OCI-LY3 (cell line): ENCODE data around the gene TMEM202.

ENCODE experiments used
- H2AFZ ChIP-seq: fragments of 200-600, 300-600 bp; shearing (Covaris generic); 2 replicates; pipeline ENCODE4 v1.6.0; 2014; ENCODE audit warnings: antibody characterized with exemption, low read depth, low read length
- H3K27ac ChIP-seq: fragments of 200-600, 300-600 bp; sonication (generic); 2 replicates; pipeline ENCODE4 v1.5.1; 2014; ENCODE audit warnings: mild to moderate bottlenecking, low read length, moderate library complexity, mixed read lengths
- H3K27me3 ChIP-seq: fragments of 200-600, 300-600 bp; sonication (generic); 2 replicates; pipeline ENCODE4 v1.6.1; 2014; ENCODE audit warnings: low read depth, low read length, mixed read lengths
- H3K36me3 ChIP-seq: fragments of 200-600, 300-600 bp; sonication (generic); replicated peaks from 2 replicates; pipeline ENCODE3; 2014; ENCODE audit warnings: low read depth, low read length, mixed read lengths
- H3K4me1 ChIP-seq: fragments of 300-600, 200-600 bp; sonication (generic); 2 replicates; pipeline ENCODE4 v1.6.1; 2014; ENCODE audit warnings: low read length, mixed read lengths
- H3K4me2 ChIP-seq: fragments of 200-600, 300-600 bp; sonication (generic); 2 replicates; pipeline ENCODE4 v1.6.1; 2014; ENCODE audit warnings: low read length, mixed read lengths
- H3K4me3 ChIP-seq: fragments of 300-600, 200-600 bp; sonication (generic); 2 replicates; pipeline ENCODE4 v1.5.1; 2014; ENCODE audit warnings: antibody characterized with exemption, mild to moderate bottlenecking, low read length, moderate library complexity
- H3K79me2 ChIP-seq: fragments of 300-600, 200-600 bp; shearing (Covaris generic); 2 replicates; pipeline ENCODE4 v1.6.1; 2014; ENCODE audit warnings: mild to moderate bottlenecking, low read length, mixed read lengths
- H3K9ac ChIP-seq: fragments of 300-600, 200-600 bp; shearing (Covaris generic); 2 replicates; pipeline ENCODE4 v1.6.0; 2014; ENCODE audit warnings: mild to moderate bottlenecking, low read length, moderate library complexity
- H3K9me3 ChIP-seq: fragments of 200-600, 300-600 bp; shearing (Covaris generic); 2 replicates; pipeline ENCODE4 v1.6.1; 2014; ENCODE audit warnings: low read length, mixed read lengths; ENCODE audit not compliant: insufficient read depth
- H4K20me1 ChIP-seq: fragments of 200-600, 300-600 bp; sonication (generic); 2 replicates; pipeline ENCODE4 v1.6.1; 2016; ENCODE audit warnings: low read length, mixed read lengths; ENCODE audit not compliant: insufficient read depth
- CTCF ChIP-seq: fragments of 200-600, 300-600 bp; sonication (generic); IDR thresholded peaks from 2 replicates; pipeline ENCODE4 v1.5.1; 2014; ENCODE audit warnings: antibody characterized with exemption, low read length, low read depth
- EZH2phosphoT487 ChIP-seq: fragments of 200-600 bp; shearing (Covaris generic); IDR thresholded peaks from 2 replicates; pipeline ENCODE4 v1.6.1; 2018; ENCODE audit warnings: antibody characterized with exemption, mixed run types, low read depth

Gene TMEM202

DNA sequence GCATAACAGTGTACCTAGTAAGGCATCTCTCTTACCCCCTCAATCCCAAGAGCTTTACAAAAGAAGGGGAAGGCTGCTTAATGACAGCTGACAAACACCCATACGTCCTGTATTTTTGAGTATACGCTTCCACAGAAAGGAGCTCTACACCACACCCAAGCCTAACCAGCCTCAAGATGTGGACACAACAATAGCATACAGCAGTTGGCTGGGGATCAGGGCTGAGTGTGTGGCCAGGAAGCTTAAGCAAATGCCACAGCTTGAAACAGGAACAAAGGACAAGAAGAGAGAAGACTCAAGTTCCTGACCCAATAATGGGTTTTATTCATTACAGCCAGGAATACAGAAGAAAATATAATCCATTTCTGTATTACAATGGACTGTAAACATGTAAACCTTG, 29.2 kb upstream of the TMEM202 start:
- no peaks in the 10 kb centered on the region for H3K27me3 ChIP-seq
- peaks cover 75% of the 10 kb centered on the region for H3K79me2 ChIP-seq
- no peak overlapping the region for H3K4me2 ChIP-seq
- no peak overlapping the region for H2AFZ ChIP-seq
- no peak overlapping the region for H3K9ac ChIP-seq
- no peak overlapping the region for H3K4me3 ChIP-seq
- peaks cover 30% of the 10 kb centered on the region for H3K36me3 ChIP-seq
- TF ChIP-seq CTCF (no peak), EZH2phosphoT487 (no peak)
- H3K9me3 ChIP-seq = no peaks in the 10 kb centered on the region
- peaks cover 49% of the 10 kb centered on the region for H4K20me1 ChIP-seq
- H3K27ac ChIP-seq = no peak overlapping the region
- H3K4me1 ChIP-seq = peaks cover 23% of the 10 kb centered on the region

DNA sequence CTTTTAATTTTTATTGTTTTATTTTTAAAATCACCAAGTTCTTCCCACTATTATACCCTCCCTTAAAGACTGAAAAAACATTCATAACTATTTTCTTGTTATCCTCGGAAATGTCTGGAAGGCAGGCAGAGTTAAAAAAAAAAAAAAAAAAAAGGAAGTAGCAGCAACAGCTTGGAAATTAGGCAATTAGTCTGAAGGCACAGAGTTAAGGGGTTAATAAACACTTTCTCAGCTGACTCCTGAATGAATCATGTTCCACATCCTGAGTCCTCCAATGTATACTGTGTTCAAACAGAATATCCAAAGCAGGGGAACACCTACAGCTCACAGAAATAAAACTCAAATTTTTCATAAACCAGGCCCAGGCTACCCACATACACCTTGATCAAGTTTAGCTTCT, 28.1 kb upstream of the TMEM202 start:
- no peak overlapping the region for H3K4me3 ChIP-seq
- peaks cover 33% of the 10 kb centered on the region for H3K4me1 ChIP-seq
- no peak overlapping the region for H3K4me2 ChIP-seq
- peaks cover 86% of the 10 kb centered on the region for H3K79me2 ChIP-seq
- H3K9ac ChIP-seq = no peak overlapping the region
- H3K27me3 ChIP-seq = no peaks in the 10 kb centered on the region
- H3K9me3 ChIP-seq = no peaks in the 10 kb centered on the region
- TF ChIP-seq EZH2phosphoT487 = no peak
- TF ChIP-seq CTCF = no peak
- no peak overlapping the region for H2AFZ ChIP-seq
- H4K20me1 ChIP-seq = peaks cover 49% of the 10 kb centered on the region
- H3K36me3 ChIP-seq = peaks cover 30% of the 10 kb centered on the region
- no peak overlapping the region for H3K27ac ChIP-seq

DNA sequence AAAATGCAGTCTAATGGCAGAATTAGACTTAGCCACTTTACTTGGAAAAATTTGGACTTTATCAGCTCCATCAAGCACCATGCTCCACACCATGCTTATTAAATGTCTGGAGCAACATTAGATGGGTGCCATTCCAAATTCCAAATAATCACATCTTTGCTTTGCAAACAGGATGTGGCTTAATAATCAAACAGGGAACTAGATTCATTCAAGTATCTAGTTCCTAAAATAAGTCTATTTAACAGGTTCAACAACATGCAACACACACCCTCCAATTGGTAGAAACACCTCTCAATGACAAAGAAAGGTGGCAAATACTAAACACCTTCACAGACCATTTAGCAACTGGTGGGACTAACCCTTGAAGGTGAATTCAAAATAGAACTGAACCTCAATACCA, 25.7 kb upstream of the TMEM202 start:
- no peaks in the 10 kb centered on the region for H3K27me3 ChIP-seq
- no peak overlapping the region for H3K4me2 ChIP-seq
- peaks cover 38% of the 10 kb centered on the region for H4K20me1 ChIP-seq
- H3K27ac ChIP-seq = 0 out of 2 replicates have a peak overlapping the region, but pooled peaks have one; percentile 5
- H2AFZ ChIP-seq = no peak overlapping the region
- peaks cover 88% of the 10 kb centered on the region for H3K79me2 ChIP-seq
- no peak overlapping the region for H3K4me3 ChIP-seq
- peaks cover 25% of the 10 kb centered on the region for H3K4me1 ChIP-seq
- no peak overlapping the region for H3K9ac ChIP-seq
- no peaks in the 10 kb centered on the region for H3K9me3 ChIP-seq
- H3K36me3 ChIP-seq = peaks cover 23% of the 10 kb centered on the region
- TF ChIP-seq CTCF (no peak), EZH2phosphoT487 (no peak)

GRCh38 chr15:72375501-72375845, 22.6 kb upstream of the TMEM202 start:
- Histone ChIP-seq H3K4me2 (peak overlapping the region; percentile 85), H4K20me1 (peaks cover 9% of the 10 kb centered on the region; the same call in 1 of the 2 replicates), H3K4me3 (peak overlapping the region; percentile 86), H3K36me3 (peaks cover 8% of the 10 kb centered on the region), H3K79me2 (peaks cover 59% of the 10 kb centered on the region), H3K9ac (peak overlapping the region; percentile 81), H3K27me3 (no peaks in the 10 kb centered on the region), H2AFZ (peak overlapping the region; percentile 87), H3K27ac (peak overlapping the region; percentile 66), H3K4me1 (peaks cover 21% of the 10 kb centered on the region), H3K9me3 (no peaks in the 10 kb centered on the region)
- TF ChIP-seq EZH2phosphoT487 (no peak), CTCF (no peak)
